Activated CD4-positive, alpha-beta T cell treated with anti-CD3 and anti-CD28 coated beads for 48 hours (primary cell): ENCODE data around the gene JMY.

Source experiments
- DNase-seq: peaks from one replicate; pipeline ENCODE4 v3.0.0-alpha.2; 2020

Gene JMY

DNA sequence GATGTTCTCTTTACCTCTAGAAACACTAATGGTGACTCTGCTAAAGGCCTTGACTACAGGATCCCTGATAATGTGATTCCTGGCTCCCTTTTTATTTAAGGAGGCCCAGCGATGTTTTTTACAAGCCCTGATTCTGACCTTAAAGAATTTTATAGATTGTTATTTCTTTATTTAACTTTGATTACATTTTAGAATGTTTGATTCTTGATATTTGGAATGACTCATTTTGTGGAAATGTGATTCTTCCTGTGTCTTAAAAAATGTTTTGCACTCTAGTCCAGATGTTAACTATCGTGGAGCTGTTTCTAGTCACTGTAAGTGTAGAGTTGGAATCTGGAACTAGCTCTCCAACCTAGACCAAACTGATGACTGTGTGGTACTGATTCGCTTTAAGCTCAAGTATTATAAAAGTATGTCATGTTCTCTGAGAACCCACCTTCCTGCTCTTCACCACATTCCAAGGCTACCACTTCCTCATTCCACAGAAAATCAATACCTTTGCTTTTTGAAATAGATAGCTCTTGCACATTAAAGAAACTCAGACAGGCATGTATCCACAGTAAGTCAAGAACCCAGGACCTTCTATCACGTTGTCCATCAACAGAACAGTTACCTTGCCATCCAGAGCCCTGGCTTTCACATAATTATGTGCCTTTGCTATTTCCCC lies 65.2 kb downstream of the JMY start:
- DNase-seq = no peak

DNA sequence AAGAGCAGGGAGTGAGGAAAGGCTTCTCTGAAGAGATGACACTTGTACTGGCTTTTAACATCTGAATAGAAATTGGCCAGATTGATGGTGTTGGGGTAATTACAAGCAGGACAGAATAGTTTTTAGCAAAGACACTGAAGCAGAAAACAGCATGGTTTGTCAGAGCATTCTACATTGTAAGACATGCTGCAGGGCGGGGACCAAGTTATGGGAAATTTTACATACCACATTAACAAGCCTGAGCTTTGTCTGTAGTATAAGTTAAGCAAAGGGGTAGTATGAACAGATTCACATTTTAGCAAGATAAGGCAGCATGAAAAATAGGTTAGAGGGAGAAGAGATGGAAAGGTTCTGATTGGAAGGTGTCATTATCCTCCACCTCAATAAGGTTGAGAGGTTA lies 66.5 kb downstream of the JMY start:
- DNase-seq = no peak

DNA sequence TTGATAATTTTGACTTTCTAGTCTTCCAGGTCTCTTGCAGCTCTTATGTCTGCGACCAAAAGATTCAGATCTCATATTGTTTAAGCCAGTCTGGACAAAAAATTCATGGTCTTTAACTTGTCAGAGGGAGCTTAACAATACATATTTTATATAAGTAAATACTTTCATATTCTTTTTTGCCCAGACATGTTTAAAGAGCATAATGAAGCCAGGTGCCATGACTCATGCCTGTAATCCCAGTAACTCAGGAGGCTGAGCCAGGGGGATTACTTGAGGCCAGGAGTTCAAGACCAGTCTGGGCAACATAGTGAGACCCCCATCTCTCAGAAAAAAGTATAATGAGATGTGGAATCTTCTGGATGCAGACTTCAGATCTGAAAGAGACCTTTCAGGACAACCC lies 69.8 kb downstream of the JMY start:
- DNase-seq = no peak

DNA sequence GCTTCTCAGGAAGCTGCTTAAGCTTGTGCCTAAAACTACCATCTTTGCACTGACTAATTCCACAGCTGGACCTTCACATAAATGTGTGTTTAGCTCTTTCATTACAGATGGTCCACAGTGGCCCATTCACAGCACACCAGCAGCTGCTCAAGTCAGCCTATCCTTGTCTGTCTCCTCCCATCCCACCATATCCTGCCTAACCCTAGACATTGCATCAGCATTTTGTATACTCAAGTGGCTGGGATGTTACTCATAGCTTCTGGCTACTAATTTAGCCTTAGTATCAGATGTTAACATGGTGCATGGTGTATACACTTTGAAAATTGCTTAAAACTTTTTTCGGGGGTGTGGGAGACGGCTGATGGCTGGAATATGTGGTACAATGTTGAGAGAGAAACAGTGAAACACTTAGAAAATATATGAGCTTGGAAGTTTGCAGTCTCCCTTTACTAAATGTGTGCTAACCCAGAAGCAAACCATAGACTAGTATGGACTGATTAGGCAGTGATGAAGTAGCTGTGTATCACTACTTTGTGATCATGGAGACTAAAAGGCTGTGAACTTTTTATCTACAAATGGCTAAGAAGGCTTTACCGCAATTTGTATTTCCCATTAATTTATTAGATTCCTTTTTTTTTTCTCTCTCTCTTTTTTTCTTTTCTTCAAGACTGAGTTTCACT lies 83.1 kb downstream of the JMY start:
- DNase-seq = no peak

DNA sequence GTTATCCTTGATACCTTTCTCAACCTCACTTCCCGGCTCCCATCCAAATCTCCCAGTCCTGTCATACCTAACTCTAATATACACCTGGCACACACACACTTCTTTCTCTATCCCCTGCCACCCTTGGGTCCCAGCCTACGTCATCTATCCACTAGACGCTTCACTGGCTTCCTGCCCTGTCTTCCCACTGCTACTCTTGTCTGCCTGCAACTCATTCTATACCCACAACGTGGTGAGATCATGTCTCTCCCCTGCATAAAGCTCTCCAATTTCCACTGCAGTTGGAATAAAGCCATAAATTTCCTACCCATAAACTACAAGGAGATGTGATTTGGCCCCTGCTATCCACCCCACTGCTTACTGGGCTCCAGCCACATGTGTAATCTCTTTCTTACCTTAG lies 93.5 kb downstream of the JMY start:
- DNase-seq = no peak

DNA sequence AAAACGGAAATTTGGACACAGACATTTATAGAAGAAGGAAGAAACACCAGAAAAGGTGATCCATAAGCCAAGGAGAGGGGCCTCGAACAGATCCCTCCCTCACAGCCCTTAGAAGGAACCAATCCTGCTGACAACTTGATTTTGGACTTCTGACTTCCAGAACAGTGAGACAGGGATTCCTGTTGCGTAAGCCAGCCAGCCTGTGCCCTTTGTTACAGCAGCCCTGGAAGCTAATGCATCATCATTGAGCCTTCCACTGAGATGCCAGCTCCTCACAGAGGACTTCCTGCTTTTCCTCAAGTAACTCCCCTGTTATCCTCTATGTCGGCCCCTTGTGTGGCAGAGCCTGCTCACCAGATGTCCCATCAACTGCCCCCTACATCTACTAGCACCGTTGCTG lies 94.1 kb downstream of the JMY start:
- no peak for DNase-seq

DNA sequence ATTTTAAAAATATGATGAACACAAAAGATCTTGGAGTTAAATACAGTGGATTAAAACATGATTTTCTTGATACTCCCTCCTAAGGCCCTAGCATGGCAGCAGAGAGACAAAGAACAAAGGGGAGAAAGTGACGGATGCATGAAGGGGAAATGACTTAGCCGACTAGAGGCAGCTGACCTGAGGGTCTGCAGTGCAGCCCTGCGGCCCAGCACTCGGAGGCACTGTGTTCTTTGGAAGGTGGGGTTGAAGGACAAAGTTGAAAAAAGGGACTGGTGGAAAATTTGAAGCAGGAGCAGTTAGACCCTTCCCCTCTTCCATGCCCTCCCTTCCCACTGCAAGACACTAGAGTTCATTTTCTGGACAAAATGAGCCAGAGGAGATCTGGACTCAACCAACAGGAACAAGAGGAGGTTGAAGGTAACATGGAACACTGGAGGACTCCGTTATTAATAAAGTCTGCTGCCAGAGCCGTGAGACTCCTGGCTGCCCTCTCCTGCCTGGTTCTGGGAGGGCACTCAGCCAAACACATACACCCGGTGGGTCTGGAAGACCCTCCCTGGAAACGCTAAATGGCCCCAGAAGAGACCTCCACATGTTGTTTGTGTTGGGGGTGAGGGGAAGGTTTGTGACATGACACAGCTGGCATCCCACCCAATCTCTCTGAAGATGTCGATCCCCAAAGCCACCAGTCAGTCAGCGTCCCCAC lies 98.1 kb downstream of the JMY start:
- no peak for DNase-seq

DNA sequence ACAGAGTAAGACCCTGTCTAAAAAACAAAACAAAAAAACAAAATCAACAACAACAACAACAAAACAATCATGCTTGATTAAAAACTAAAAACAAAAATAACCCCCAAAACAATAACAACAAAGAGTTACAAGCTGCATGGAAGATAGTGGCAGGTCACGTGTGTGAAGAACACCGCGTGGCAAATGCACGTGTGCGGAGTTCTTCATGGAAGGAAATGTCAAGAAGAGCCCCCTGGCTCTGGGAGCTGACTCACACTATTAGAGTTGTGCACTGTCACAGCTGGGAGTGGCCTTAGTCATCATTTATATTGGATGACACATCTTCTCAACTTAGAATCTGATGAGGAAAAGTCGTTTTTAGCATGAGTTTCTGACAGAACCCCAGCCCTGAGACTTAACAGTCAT lies 110.5 kb downstream of the JMY start:
- no peak for DNase-seq

DNA sequence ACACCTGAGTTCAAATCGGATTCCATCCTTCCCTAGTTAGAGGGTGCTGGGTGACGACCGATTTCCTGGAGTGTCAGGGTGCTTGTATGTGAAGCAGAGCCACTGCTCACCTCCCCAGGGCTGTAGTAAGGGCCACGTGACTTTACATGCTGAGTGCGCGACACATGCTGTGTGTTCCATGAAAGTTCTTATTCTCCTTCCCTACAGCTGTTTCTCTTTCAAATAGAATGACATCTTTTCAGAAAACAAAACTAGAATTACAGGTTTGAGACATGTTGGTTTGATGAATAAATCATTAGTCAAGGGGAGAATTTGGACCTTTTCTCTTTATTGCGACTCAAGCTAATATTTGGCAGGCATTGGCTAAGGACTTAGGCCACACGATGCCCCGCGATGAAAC lies 113.1 kb downstream of the JMY start:
- DNase-seq = no peak

DNA sequence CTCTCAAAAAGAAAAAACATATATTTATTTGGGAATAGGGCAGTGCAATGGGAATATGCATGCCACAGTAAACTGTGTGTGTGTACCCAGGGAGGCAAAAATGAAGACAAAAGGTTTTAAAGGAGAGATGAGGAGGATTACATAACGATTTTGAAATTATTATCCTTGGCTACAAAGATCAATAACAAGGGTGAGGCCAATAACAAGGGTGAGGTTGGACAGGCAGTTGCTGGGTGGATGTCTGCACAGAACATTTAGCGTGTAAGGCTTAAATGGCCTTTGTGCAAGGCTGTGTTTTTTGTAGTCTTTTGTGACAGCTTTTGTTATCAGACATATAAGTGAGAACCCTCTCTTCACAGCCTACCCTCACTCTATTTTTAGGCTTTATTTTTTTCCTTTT lies 114.0 kb downstream of the JMY start:
- no peak for DNase-seq

DNA sequence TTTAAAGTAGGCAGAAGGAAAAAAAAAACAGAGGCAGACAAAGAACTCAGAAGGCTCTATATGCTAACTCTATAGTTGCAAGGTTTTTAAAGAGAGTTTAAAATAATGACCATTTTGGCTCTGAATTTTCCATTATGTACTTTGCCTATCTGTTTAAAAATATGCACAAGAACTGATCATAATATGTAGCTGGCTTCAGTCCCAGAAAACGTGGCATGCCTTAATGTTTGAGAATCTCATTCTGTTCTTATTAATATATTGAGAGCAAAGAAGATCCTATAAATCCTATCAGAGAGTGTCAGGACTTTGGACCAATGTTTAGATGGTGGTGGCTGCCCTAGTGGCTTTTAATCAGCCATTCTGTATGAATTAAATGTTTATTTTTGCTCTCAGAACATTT lies 121.5 kb downstream of the JMY start:
- no peak for DNase-seq
